HG02588 (cell line): Measurements from ENCODE around the gene CDKN2C.

Experiments
- ATAC-seq: cut with Tn5 transposase; IDR thresholded peaks from one replicate; pipeline ENCODE4 v1.9.1; 2021; ENCODE audit warnings: mild to moderate bottlenecking, moderate library complexity; ENCODE audit not compliant: unreplicated experiment

CDKN2C gene

DNA sequence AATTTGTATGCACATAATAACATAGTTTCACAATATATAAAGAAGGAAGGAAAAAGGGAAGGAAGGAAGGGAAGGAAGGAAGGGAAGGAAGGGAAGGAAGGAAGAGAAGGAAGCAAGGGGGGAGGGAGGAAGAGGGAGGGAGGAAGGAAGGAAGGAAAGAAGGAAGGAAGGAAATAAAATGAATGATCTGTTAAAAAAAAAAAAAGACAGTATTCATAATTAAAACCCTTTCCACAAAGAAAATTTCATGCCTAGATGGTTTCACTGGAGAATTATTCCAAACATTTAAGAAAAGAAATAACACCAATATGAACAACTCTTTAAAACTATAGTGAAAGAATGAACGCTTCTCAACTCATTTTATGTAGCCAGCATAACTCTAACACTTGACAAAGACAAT lies 44.8 kb downstream of the CDKN2C start:
- ATAC-seq = no peak

GRCh38 chr1:51019811-51020210 lies 49.8 kb downstream of the CDKN2C start:
- ATAC-seq = no peak
